GM12891 (cell line): ENCODE measurements around the gene RAB1B.

Experiments used
- PAX5 ChIP-seq: IDR thresholded peaks from 2 replicates; pipeline ENCODE4 v1.6.1; 2011; ENCODE audit warnings: low read length, moderate library complexity, mild to moderate bottlenecking; ENCODE audit not compliant: insufficient read depth, severe bottlenecking
- POLR2A ChIP-seq: IDR thresholded peaks from 2 replicates; pipeline ENCODE4 v1.6.1; 2011; ENCODE audit warnings: low read depth, low read length, control low read depth
- POLR2AphosphoS5 ChIP-seq: IDR thresholded peaks from 2 replicates; pipeline ENCODE4 v1.6.1; 2011; ENCODE audit warnings: low read depth, low read length, control low read depth
- SPI1 ChIP-seq: IDR thresholded peaks from 2 replicates; pipeline ENCODE4 v1.6.1; 2011; ENCODE audit warnings: low read depth, low read length, control low read depth
- TAF1 ChIP-seq: IDR thresholded peaks from 2 replicates; pipeline ENCODE4 v1.6.1; 2011; ENCODE audit warnings: low read depth, low read length, control low read depth

GRCh38 chr11:66267379-66268243, 828 bp upstream of the RAB1B start:
- TF ChIP-seq POLR2AphosphoS5 (no peak), POLR2A (peak; percentile 3; the same call in 1 of the 2 replicates), PAX5 (no peak), TAF1 (no peak), SPI1 (no peak)
